HCT116 (cell line): Measurements from ENCODE around the gene HSCB.

Experiments used
- CEBPB ChIP-seq: IDR thresholded peaks from 2 replicates; pipeline ENCODE4 v1.6.1; 2012; ENCODE audit warnings: low read depth
- EZH2 ChIP-seq: fragments of 200-600 bp; sonication (generic); IDR thresholded peaks from 2 replicates; pipeline ENCODE4 v1.6.1; 2017; ENCODE audit warnings: antibody characterized with exemption, mixed run types
- EZH2phosphoT487 ChIP-seq: fragments of 200-600 bp; IDR thresholded peaks from 2 replicates; pipeline ENCODE4 v1.6.1; 2018; ENCODE audit warnings: antibody characterized with exemption, borderline replicate concordance
- POLR2A ChIP-seq: IDR thresholded peaks from 2 replicates; pipeline ENCODE4 v1.7.0; 2011; ENCODE audit warnings: borderline replicate concordance; ENCODE audit not compliant: insufficient read depth, insufficient read length; ENCODE audit errors: extremely low read depth
- POLR2AphosphoS5 ChIP-seq: IDR thresholded peaks from 2 replicates; pipeline ENCODE4 v1.6.1; 2011; ENCODE audit warnings: mild to moderate bottlenecking, low read depth, low read length, moderate library complexity
- REST ChIP-seq: IDR thresholded peaks from 2 replicates; pipeline ENCODE4 v1.6.1; 2012; ENCODE audit warnings: low read depth
- TCF7L2 ChIP-seq: IDR thresholded peaks from 2 replicates; pipeline ENCODE4 v1.7.0; 2011; ENCODE audit warnings: borderline replicate concordance, inconsistent platforms; ENCODE audit not compliant: insufficient read depth, insufficient read length; ENCODE audit errors: extremely low read depth
- ZNF274 ChIP-seq: fragments of 200-500 bp; sonication (Bioruptor generic); IDR thresholded peaks from 2 replicates; pipeline ENCODE4 v1.6.1; 2014; ENCODE audit warnings: mild to moderate bottlenecking, low read depth, low read length, inconsistent platforms
- TF ChIP-seq, protein P1 (sequence below), 3 experiments: fragments of 200-600 bp in 1 of 3; sonication (generic) in 1 of 3; IDR thresholded peaks in 2 of 3; conservative IDR thresholded peaks in 1 of 3; 2 replicates each; pipeline ENCODE4 v1.5.1; 2012 to 2017; ENCODE audit warnings: low read depth in 2 of 3, low read length in 2 of 3, antibody characterized with exemption in 1 of 3, borderline replicate concordance in 1 of 3, control low read depth in 1 of 3, mild to moderate bottlenecking in 1 of 3, mixed read lengths in 1 of 3, mixed run types in 1 of 3, moderate library complexity in 1 of 3; ENCODE audit not compliant: insufficient read depth in 1 of 3
- TF ChIP-seq, protein P2 (sequence below): IDR thresholded peaks from 2 replicates; pipeline ENCODE4 v1.6.1; 2012

GRCh38 chr22:28759861-28760560 is 18.2 kb downstream of the HSCB start:
- TF ChIP-seq REST: no peak
- TF ChIP-seq ZNF274: no peak
- TF ChIP-seq, protein P1, sequence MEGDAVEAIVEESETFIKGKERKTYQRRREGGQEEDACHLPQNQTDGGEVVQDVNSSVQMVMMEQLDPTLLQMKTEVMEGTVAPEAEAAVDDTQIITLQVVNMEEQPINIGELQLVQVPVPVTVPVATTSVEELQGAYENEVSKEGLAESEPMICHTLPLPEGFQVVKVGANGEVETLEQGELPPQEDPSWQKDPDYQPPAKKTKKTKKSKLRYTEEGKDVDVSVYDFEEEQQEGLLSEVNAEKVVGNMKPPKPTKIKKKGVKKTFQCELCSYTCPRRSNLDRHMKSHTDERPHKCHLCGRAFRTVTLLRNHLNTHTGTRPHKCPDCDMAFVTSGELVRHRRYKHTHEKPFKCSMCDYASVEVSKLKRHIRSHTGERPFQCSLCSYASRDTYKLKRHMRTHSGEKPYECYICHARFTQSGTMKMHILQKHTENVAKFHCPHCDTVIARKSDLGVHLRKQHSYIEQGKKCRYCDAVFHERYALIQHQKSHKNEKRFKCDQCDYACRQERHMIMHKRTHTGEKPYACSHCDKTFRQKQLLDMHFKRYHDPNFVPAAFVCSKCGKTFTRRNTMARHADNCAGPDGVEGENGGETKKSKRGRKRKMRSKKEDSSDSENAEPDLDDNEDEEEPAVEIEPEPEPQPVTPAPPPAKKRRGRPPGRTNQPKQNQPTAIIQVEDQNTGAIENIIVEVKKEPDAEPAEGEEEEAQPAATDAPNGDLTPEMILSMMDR (IDR thresholded peaks at IDR 0.05 in 2 of 3, conservative IDR thresholded peaks at IDR 0.05 in 1 of 3; ENCODE audit: borderline replicate concordance in 1 of 3, insufficient read depth in 1 of 3, low read depth in 2 of 3, low read length in 2 of 3): no peak
- no peak for TF ChIP-seq EZH2phosphoT487
- no peak for TF ChIP-seq POLR2AphosphoS5
- TF ChIP-seq POLR2A: no peak
- TF ChIP-seq, protein P2, sequence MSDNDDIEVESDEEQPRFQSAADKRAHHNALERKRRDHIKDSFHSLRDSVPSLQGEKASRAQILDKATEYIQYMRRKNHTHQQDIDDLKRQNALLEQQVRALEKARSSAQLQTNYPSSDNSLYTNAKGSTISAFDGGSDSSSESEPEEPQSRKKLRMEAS: no peak
- no peak for TF ChIP-seq TCF7L2
- TF ChIP-seq EZH2: no peak
- peak; percentile 48; the same call in 1 of the 2 replicates for TF ChIP-seq CEBPB
